ENCODE results near the gene NKAIN4.

NKAIN4 gene

GRCh38 chr20:63242736-63243135, 11.5 kb downstream of the NKAIN4 start:
- H3K27ac ChIP-seq, result no peak overlapping the region
- TF ChIP-seq CTCF (IDR thresholded peaks at IDR 0.05), result no peak
- no peak for TF ChIP-seq ZFX (IDR thresholded peaks at IDR 0.05; ENCODE audit: borderline replicate concordance)

- H3K27ac ChIP-seq, result no peak overlapping the region
- TF ChIP-seq ZFX (IDR thresholded peaks at IDR 0.05; ENCODE audit: borderline replicate concordance) (no peak), CTCF (IDR thresholded peaks at IDR 0.05) (no peak)
These were observed 13.0 kb downstream of the NKAIN4 start for GRCh38 chr20:63241272-63241671.

- TF ChIP-seq ZFX (IDR thresholded peaks at IDR 0.05; ENCODE audit: borderline replicate concordance), result no peak
- no peak for TF ChIP-seq CTCF (IDR thresholded peaks at IDR 0.05)
- no peak overlapping the region for H3K27ac ChIP-seq
These were observed 14.3 kb downstream of the NKAIN4 start for GRCh38 chr20:63240004-63240403.

- TF ChIP-seq CTCF (IDR thresholded peaks at IDR 0.05) (no peak), ZFX (IDR thresholded peaks at IDR 0.05; ENCODE audit: borderline replicate concordance) (no peak)
- no peak overlapping the region for H3K27ac ChIP-seq
These were observed 14.8 kb downstream of the NKAIN4 start for GRCh38 chr20:63239431-63239830.

- TF ChIP-seq CTCF (IDR thresholded peaks at IDR 0.05) (peak; percentile 39), ZFX (IDR thresholded peaks at IDR 0.05; ENCODE audit: borderline replicate concordance) (no peak)
These were observed 15.6 kb downstream of the NKAIN4 start for GRCh38 chr20:63238514-63239125.

GRCh38 chr20:63238031-63238430, 16.2 kb downstream of the NKAIN4 start:
- no peak overlapping the region for H3K27ac ChIP-seq
- TF ChIP-seq ZFX (IDR thresholded peaks at IDR 0.05; ENCODE audit: borderline replicate concordance), result no peak

More at GRCh38 chr20:63238514-63239125, 15.6 kb downstream of the NKAIN4 start:
- no peak overlapping the region for H3K27ac ChIP-seq

- TF ChIP-seq CTCF (IDR thresholded peaks at IDR 0.05) (no peak), ZFX (IDR thresholded peaks at IDR 0.05; ENCODE audit: borderline replicate concordance) (no peak)
- no peak overlapping the region for H3K27ac ChIP-seq
These were observed 18.0 kb downstream of the NKAIN4 start for GRCh38 chr20:63236116-63236837.

All from 22Rv1 (cell line).